ENCODE measurements around the gene ANO4. TPM values are rescaled to one million over a fixed set of nuclear protein-coding genes. Genes with fewer than 3 reads are reported as not detected.

Gene ANO4
- total RNA-seq, 2 donors from 2014 or later: 3.4 to 4.0 TPM

DNA sequence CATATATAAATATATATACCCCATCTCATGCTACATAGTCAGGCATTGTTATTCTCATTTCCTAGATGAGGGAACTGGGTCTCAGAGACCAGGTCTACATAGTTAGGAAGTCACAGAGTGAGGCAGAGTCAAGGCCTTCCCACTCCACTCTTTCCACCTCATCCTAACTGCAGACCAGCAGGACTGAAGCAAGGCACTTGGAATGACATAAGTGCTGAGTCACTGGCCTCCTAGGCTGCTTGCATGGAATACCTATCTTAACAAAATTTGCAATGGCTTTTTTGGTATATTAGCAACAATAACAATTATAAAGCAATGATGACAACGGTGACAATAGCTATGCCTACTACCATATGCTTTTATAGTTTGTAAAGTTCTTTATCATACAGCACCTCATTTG, 5.4 kb upstream of the ANO4 start:
- H3K4me1 ChIP-seq (ENCODE audit: control insufficient read depth, insufficient read depth, low read length): no peaks in the 10 kb centered on the region
- Mint-ChIP-seq H3K4me3 (no peak overlapping the region), H3K27ac (no peak overlapping the region), H3K9me3 (no peaks in the 10 kb centered on the region), H3K4me1 (peaks cover 12% of the 10 kb centered on the region), H3K27me3 (ENCODE audit: insufficient read depth) (no peaks in the 10 kb centered on the region), H3K36me3 (ENCODE audit: low read depth) (no peaks in the 10 kb centered on the region)
- no peaks in the 10 kb centered on the region for H3K9me3 ChIP-seq (ENCODE audit: control insufficient read depth, low read length)
- no peaks in the 10 kb centered on the region for H3K36me3 ChIP-seq (ENCODE audit: control insufficient read depth, insufficient read depth, low read length)
- H3K27ac ChIP-seq (ENCODE audit: low read depth, low read length): no peak overlapping the region
- H3K27me3 ChIP-seq (ENCODE audit: control insufficient read depth, insufficient read depth, low read length, poor library complexity, severe bottlenecking): no peaks in the 10 kb centered on the region
- 100% methylated on average over 1 of the region's 1 CpG; no CpG with 5 or more reads in 1 of the 2 experiments for WGBS, 2 experiments (ENCODE audit: insufficient coverage in 1 of 2, insufficient read length in 1 of 2)
- H3K4me3 ChIP-seq (ENCODE audit: low read length): no peak overlapping the region
- no peak for DNase-seq
- TF ChIP-seq, protein P1, sequence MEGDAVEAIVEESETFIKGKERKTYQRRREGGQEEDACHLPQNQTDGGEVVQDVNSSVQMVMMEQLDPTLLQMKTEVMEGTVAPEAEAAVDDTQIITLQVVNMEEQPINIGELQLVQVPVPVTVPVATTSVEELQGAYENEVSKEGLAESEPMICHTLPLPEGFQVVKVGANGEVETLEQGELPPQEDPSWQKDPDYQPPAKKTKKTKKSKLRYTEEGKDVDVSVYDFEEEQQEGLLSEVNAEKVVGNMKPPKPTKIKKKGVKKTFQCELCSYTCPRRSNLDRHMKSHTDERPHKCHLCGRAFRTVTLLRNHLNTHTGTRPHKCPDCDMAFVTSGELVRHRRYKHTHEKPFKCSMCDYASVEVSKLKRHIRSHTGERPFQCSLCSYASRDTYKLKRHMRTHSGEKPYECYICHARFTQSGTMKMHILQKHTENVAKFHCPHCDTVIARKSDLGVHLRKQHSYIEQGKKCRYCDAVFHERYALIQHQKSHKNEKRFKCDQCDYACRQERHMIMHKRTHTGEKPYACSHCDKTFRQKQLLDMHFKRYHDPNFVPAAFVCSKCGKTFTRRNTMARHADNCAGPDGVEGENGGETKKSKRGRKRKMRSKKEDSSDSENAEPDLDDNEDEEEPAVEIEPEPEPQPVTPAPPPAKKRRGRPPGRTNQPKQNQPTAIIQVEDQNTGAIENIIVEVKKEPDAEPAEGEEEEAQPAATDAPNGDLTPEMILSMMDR (conservative IDR thresholded peaks at IDR 0.05): no peak
- no peak overlapping the region for H3K9ac ChIP-seq (ENCODE audit: extremely low read depth, low read length, poor library complexity, severe bottlenecking)

DNA sequence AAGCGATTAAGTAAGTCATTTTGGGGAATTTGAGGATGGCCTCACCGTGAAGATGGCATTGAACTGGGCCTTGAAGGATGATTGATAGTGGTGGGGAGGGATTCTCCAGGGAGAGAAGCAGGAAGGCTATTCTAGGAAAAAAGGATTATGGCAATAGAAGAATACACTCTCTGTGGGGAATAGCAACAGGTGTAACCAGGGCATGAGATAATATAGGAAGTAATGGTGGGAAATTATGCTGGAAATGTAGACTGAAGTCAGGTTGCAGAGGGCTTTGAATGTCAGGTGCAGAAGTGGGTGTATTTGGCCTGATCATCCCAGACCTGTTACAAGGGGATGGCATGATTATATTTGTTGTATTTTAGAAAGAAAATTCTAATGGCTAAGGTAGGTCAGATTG, 4.6 kb upstream of the ANO4 start:
- WGBS, 2 experiments (ENCODE audit: insufficient coverage in 1 of 2, insufficient read length in 1 of 2): 90 to 92% methylated on average over 2 of the region's 2 CpGs
- Mint-ChIP-seq H3K4me1 (peaks cover 19% of the 10 kb centered on the region), H3K9me3 (no peaks in the 10 kb centered on the region), H3K36me3 (ENCODE audit: low read depth) (no peaks in the 10 kb centered on the region), H3K27ac (no peak overlapping the region), H3K27me3 (ENCODE audit: insufficient read depth) (peaks cover under 1% of the 10 kb centered on the region), H3K4me3 (no peak overlapping the region)
- no peak for DNase-seq
- Histone ChIP-seq H3K27me3 (ENCODE audit: control insufficient read depth, insufficient read depth, low read length, poor library complexity, severe bottlenecking) (peaks cover under 1% of the 10 kb centered on the region), H3K4me3 (ENCODE audit: low read length) (no peak overlapping the region), H3K9ac (ENCODE audit: extremely low read depth, low read length, poor library complexity, severe bottlenecking) (no peak overlapping the region), H3K27ac (ENCODE audit: low read depth, low read length) (no peak overlapping the region), H3K9me3 (ENCODE audit: control insufficient read depth, low read length) (no peaks in the 10 kb centered on the region), H3K36me3 (ENCODE audit: control insufficient read depth, insufficient read depth, low read length) (no peaks in the 10 kb centered on the region), H3K4me1 (ENCODE audit: control insufficient read depth, insufficient read depth, low read length) (peaks cover 4% of the 10 kb centered on the region)
- TF ChIP-seq, protein P1 (conservative IDR thresholded peaks at IDR 0.05): no peak

DNA sequence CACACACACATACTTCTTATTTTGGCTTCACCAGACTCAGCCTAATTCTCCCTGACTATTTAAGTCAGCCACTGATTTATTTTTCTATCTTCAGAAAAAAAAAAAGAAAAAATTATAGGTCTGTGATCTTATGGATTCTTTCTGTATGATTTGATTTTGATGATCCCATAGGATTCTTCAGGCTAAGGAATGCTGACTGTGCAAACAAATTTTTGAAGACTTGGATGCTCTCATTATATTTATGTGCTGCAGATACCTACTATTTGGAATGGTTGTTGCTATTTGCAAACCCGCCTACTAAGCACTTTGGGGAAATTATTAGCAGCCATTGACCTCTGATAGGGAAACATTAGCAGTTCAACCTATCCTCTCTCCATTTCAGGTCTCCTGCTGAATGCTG, 4.0 kb upstream of the ANO4 start:
- H3K9me3 ChIP-seq (ENCODE audit: control insufficient read depth, low read length): no peaks in the 10 kb centered on the region
- H3K27me3 ChIP-seq (ENCODE audit: control insufficient read depth, insufficient read depth, low read length, poor library complexity, severe bottlenecking): peaks cover 7% of the 10 kb centered on the region
- no peak overlapping the region for H3K27ac ChIP-seq (ENCODE audit: low read depth, low read length)
- 95 to 100% methylated on average over 1 of the region's 1 CpG for WGBS, 2 experiments (ENCODE audit: insufficient coverage in 1 of 2, insufficient read length in 1 of 2)
- H3K36me3 ChIP-seq (ENCODE audit: control insufficient read depth, insufficient read depth, low read length): no peaks in the 10 kb centered on the region
- Mint-ChIP-seq H3K27me3 (ENCODE audit: insufficient read depth) (peaks cover 3% of the 10 kb centered on the region), H3K36me3 (ENCODE audit: low read depth) (no peaks in the 10 kb centered on the region), H3K4me1 (peaks cover 25% of the 10 kb centered on the region), H3K27ac (no peak overlapping the region), H3K4me3 (no peak overlapping the region), H3K9me3 (no peaks in the 10 kb centered on the region)
- peaks cover 4% of the 10 kb centered on the region for H3K4me1 ChIP-seq (ENCODE audit: control insufficient read depth, insufficient read depth, low read length)
- H3K4me3 ChIP-seq (ENCODE audit: low read length): no peak overlapping the region
- no peak for DNase-seq
- TF ChIP-seq, protein P1 (conservative IDR thresholded peaks at IDR 0.05): no peak
- no peak overlapping the region for H3K9ac ChIP-seq (ENCODE audit: extremely low read depth, low read length, poor library complexity, severe bottlenecking)

Measured in endodermal cell (in vitro differentiated cells).